ENCODE measurements around the gene FBXO33. TPM values are rescaled to one million over a fixed set of nuclear protein-coding genes. Genes with fewer than 3 reads are reported as not detected.

Gene FBXO33
- total RNA-seq, 1 experiment from 2014 or later, result 9.7 TPM

- Histone ChIP-seq H4K20me1 (ENCODE audit: insufficient read depth) (no peaks in the 10 kb centered on the region), H3K4me3 (replicated peaks in 1 of 2; ENCODE audit: low read depth in 1 of 2, low read length in 2 of 2) (no peak overlapping the region), H3K4me2 (ENCODE audit: low read length) (no peak overlapping the region), H2AFZ (ENCODE audit: low read depth, low read length, poor library complexity, severe bottlenecking) (no peak overlapping the region), H3K4me1 (ENCODE audit: control insufficient read depth in 1 of 2, insufficient read depth in 2 of 2, low read length in 2 of 2) (peaks cover 0 to 7% of the 10 kb centered on the region in 2 experiments; a peak in 1 of 4 replicates), H3K36me3 (ENCODE audit: control insufficient read depth in 1 of 2, insufficient read depth in 2 of 2, low read length in 2 of 2) (peaks cover 0 to 2% of the 10 kb centered on the region in 2 experiments; a peak in 2 of 4 replicates), H3K79me2 (ENCODE audit: insufficient read depth, low read length) (no peaks in the 10 kb centered on the region), H3K9me2 (ENCODE audit: insufficient read depth) (no peaks in the 10 kb centered on the region), H3K9me3 (ENCODE audit: control insufficient read depth in 1 of 2, insufficient read depth in 1 of 2, low read depth in 1 of 2, low read length in 2 of 2) (no peaks in the 10 kb centered on the region), H3K27me3 (ENCODE audit: insufficient read depth, low read length) (no peaks in the 10 kb centered on the region), H3K27ac (ENCODE audit: low read depth, low read length) (no peak overlapping the region), H3K9ac (ENCODE audit: low read length) (no peak overlapping the region)
- TF ChIP-seq CBX3 (IDR thresholded peaks at IDR 0.05; ENCODE audit: low read depth), result no peak
- no peak for TF ChIP-seq ELF1 (IDR thresholded peaks at IDR 0.05; ENCODE audit: borderline replicate concordance, low read depth)
- no peak for TF ChIP-seq YY1 (IDR thresholded peaks at IDR 0.05; ENCODE audit: extremely low read depth, insufficient replicate concordance, low read depth, low read length)
- no peak for TF ChIP-seq CEBPB (IDR thresholded peaks at IDR 0.05; ENCODE audit: low read depth)
- TF ChIP-seq EZH2phosphoT487 (IDR thresholded peaks at IDR 0.05; ENCODE audit: borderline replicate concordance), result no peak
- no peak for TF ChIP-seq ZNF274 (IDR thresholded peaks at IDR 0.05; ENCODE audit: low read depth, low read length)
- no peak for TF ChIP-seq MAX (IDR thresholded peaks at IDR 0.05)
- TF ChIP-seq CTCF (IDR thresholded peaks at IDR 0.05 in 2 of 3, conservative IDR thresholded peaks at IDR 0.05 in 1 of 3; ENCODE audit: borderline replicate concordance in 1 of 3, insufficient read depth in 1 of 3, low read depth in 2 of 3, low read length in 2 of 3), result no peak
- TF ChIP-seq SRF (IDR thresholded peaks at IDR 0.05; ENCODE audit: low read depth), result no peak
- TF ChIP-seq ZBTB33 (IDR thresholded peaks at IDR 0.05; ENCODE audit: extremely low read depth, insufficient replicate concordance, low read length), result no peak
- no peak for TF ChIP-seq POLR2AphosphoS5 (IDR thresholded peaks at IDR 0.05; ENCODE audit: low read depth, low read length)
- no peak for TF ChIP-seq RAD21 (IDR thresholded peaks at IDR 0.05; ENCODE audit: low read depth)
- TF ChIP-seq ZFX (IDR thresholded peaks at IDR 0.05), result no peak
- TF ChIP-seq EZH2 (IDR thresholded peaks at IDR 0.05), result no peak
- TF ChIP-seq FOSL1 (IDR thresholded peaks at IDR 0.05; ENCODE audit: low read depth), result no peak
- ATAC-seq, result no peak
- ChIA-PET CTCF (no interaction called here), POLR2A (no interaction called here), RAD21 (ENCODE audit: low non-redundant PET in 1 of 2, low total read pairs in 2 of 2, uncharacterized antibody in 2 of 2, unreplicated experiment in 2 of 2) (no interaction called here)
- DNase-seq (ENCODE audit: low read depth, low spot score), result no peak
- intact Hi-C loops (cut with micrococcal nuclease), result no loop called here
- BruUV-seq (replicated peaks), result no TSS peak
These were observed 35.8 kb downstream of the FBXO33 start for GRCh38 chr14:39396448-39396847.

Measured in HCT116 (cell line).